Spleen (tissue), 11 donors: ENCODE results near the gene PEX14. TPM values are rescaled to one million over a fixed set of nuclear protein-coding genes. Genes with fewer than 3 reads are reported as not detected.
"Not testable (repeated sequence)": the region's sequence is repeated elsewhere in the genome, so short reads cannot be mapped to it uniquely, and the experiment has no call there.

ENCODE experiments used
- DNase-seq: peaks from one replicate; pipeline ENCODE4 v3.0.0-alpha.2; 2020
- H3K27ac ChIP-seq, 8 donors: fragments of 200-600 bp; sonication (generic) in 7 of 8; 1 replicate in 4 of 8; 2 replicates in 4 of 8; pipeline versions ENCODE4 v1.5.0 to v1.8.0; 2016 to 2021; ENCODE audit warnings: inconsistent platforms in 4 of 8, mild to moderate bottlenecking in 4 of 8, moderate library complexity in 1 of 8
- H3K27me3 ChIP-seq, 7 donors: fragments of 200-600 bp; sonication (generic) in 6 of 7; replicated peaks in 1 of 7; 1 replicate in 4 of 7; 2 replicates in 3 of 7; pipeline versions ENCODE4 v1.5.0 to v1.8.0; 2016 to 2021; ENCODE audit warnings: inconsistent platforms in 3 of 7, mild to moderate bottlenecking in 1 of 7
- H3K36me3 ChIP-seq, 6 donors: fragments of 200-600 bp; sonication (generic) in 5 of 6; 1 replicate in 4 of 6; 2 replicates in 2 of 6; pipeline versions ENCODE4 v1.5.0 to v1.8.0; 2016 to 2021; ENCODE audit warnings: inconsistent platforms in 2 of 6
- H3K4me1 ChIP-seq, 6 donors: fragments of 200-600 bp; sonication (generic) in 5 of 6; 1 replicate in 3 of 6; 2 replicates in 3 of 6; pipeline versions ENCODE4 v1.5.0 to v1.8.0; 2016 to 2021; ENCODE audit warnings: inconsistent platforms in 3 of 6
- H3K4me3 ChIP-seq, 8 donors: fragments of 200-600 bp; sonication (generic) in 7 of 8; 1 replicate in 4 of 8; 2 replicates in 4 of 8; pipeline versions ENCODE4 v1.5.0 to v1.8.0; 2016 to 2021; ENCODE audit warnings: inconsistent platforms in 4 of 8, mild to moderate bottlenecking in 4 of 8, moderate library complexity in 2 of 8
- H3K9me3 ChIP-seq, 8 donors: fragments of 200-600 bp; sonication (generic) in 7 of 8; 1 replicate in 4 of 8; 2 replicates in 4 of 8; pipeline versions ENCODE4 v1.5.0 to v1.8.0; 2016 to 2021; ENCODE audit warnings: inconsistent platforms in 4 of 8
- POLR2A ChIP-seq, 3 donors: fragments of 450-650 bp; IDR thresholded peaks; one replicate each; pipeline ENCODE4 v1.5.1; 2017; ENCODE audit warnings: antibody characterized with exemption in 3 of 3, mild to moderate bottlenecking in 1 of 3
- POLR2AphosphoS5 ChIP-seq, 3 donors: sonication (generic); formaldehyde crosslinking; IDR thresholded peaks; one replicate each; pipeline ENCODE4 v1.5.1; 2017; ENCODE audit warnings: antibody characterized with exemption in 3 of 3
- WGBS, 5 donors: extraction: QIAGEN DNeasy Blood & Tissue Kit in 3 of 5; methylation state at CpG; one replicate each; pipeline versions ENCODE4 v1.1.5 to v1.1.7; 2013 to 2018; 5-methylcytosine and 5-hydroxymethylcytosine counted together
- intact Hi-C: fragments of 100-400 bp; cut with DNase I; formaldehyde crosslinking; loops from one replicate; pipeline ENCODE4 v1.15.0; 2023; ENCODE audit warnings: low total_unique reads
- polyA plus RNA-seq, 3 donors: library from polyadenylated mRNA; stranded (reverse); fragments of 200-250 nt; gene quantifications; one replicate each; pipeline ENCODE4 v1.2.1, GENCODE V29; 2013
- total RNA-seq, 7 donors: library from RNA; depleted of rRNA in 3 of 7; stranded (reverse); fragments of >200 nt in 3 of 7; fragmentation: NEBNext Ultra II Directional in 4 of 7; extraction: Animal tissue kit (Norgen Biotek cat#: 25700) in 4 of 7; gene quantifications; one replicate each; pipeline versions ENCODE4 v1.1.0 to v1.2.1, GENCODE V29; 2016 to 2021
- TF ChIP-seq, protein P1 (sequence below), 11 experiments: fragments of 200-600 bp in 7 of 11; fragments of 450-650 bp in 4 of 11; sonication (generic) in 4 of 11; IDR thresholded peaks in 8 of 11; conservative IDR thresholded peaks in 3 of 11; 1 replicate in 7 of 11; 2 replicates in 4 of 11; pipeline versions ENCODE4 v1.4.0 to v1.8.0; 2016 to 2021; ENCODE audit warnings: antibody characterized with exemption in 11 of 11, inconsistent platforms in 4 of 11, mild to moderate bottlenecking in 1 of 11
- donor health status: healthy with polysubstance abuse.
- donor health status: DM: no; HTN: no; CAD: no; lungs with moderate emphysema.
- donor health status: DM: no; HTN: no; CAD: no.
- donor health status: Bipolar disorder and iron deficiency.
- donor health status: healthy.
- donor health status: DM: no; HTN: no; CAD: no.
- donor health status: DM: yes; HTN: yes; CAD: no.

PEX14 gene
- total and polyA plus RNA-seq, 10 donors = 9.3 to 19.7 (median 12.1) TPM

DNA sequence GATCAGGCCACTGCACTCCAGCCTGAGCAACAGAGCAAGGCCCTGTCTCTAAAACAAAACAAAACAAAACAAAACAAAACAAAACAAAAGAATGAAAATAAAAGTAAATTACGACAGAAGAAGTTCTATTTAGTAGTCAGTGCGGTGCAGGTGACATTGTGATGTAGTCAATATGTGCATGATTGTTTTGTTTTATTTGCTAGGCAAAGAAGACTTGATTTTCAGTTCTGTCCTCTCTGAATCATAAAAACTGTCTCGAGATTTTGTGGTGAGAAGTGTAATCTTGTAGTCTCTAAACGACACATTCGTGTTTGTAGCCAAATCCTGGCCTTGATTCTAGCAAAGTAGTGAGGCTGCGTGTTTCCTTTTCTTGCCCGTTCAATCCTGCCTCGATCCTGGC lies 23.5 kb downstream of the PEX14 start:
- TF ChIP-seq POLR2AphosphoS5 (IDR thresholded peaks at IDR 0.05) = no peak
- TF ChIP-seq, protein P1, sequence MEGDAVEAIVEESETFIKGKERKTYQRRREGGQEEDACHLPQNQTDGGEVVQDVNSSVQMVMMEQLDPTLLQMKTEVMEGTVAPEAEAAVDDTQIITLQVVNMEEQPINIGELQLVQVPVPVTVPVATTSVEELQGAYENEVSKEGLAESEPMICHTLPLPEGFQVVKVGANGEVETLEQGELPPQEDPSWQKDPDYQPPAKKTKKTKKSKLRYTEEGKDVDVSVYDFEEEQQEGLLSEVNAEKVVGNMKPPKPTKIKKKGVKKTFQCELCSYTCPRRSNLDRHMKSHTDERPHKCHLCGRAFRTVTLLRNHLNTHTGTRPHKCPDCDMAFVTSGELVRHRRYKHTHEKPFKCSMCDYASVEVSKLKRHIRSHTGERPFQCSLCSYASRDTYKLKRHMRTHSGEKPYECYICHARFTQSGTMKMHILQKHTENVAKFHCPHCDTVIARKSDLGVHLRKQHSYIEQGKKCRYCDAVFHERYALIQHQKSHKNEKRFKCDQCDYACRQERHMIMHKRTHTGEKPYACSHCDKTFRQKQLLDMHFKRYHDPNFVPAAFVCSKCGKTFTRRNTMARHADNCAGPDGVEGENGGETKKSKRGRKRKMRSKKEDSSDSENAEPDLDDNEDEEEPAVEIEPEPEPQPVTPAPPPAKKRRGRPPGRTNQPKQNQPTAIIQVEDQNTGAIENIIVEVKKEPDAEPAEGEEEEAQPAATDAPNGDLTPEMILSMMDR (IDR thresholded peaks at IDR 0.05 in 8 of 11, conservative IDR thresholded peaks at IDR 0.05 in 3 of 11) = no peak
- TF ChIP-seq POLR2A (IDR thresholded peaks at IDR 0.05) = no peak
- DNase-seq = no peak
- H3K27me3 ChIP-seq = no peaks in the 10 kb centered on the region
- intact Hi-C loops = no loop called here
- WGBS, 5 donors = 70 to 88% (median 83%) methylated on average over 8 of the region's 8 CpGs
- H3K4me3 ChIP-seq = no peak overlapping the region
- peaks cover 0 to 25% (median 0%) of the 10 kb centered on the region in 6 donors for H3K36me3 ChIP-seq
- H3K9me3 ChIP-seq = no peaks in the 10 kb centered on the region
- peaks cover 12 to 54% (median 20%) of the 10 kb centered on the region in 6 donors for H3K4me1 ChIP-seq
- no peak overlapping the region for H3K27ac ChIP-seq

DNA sequence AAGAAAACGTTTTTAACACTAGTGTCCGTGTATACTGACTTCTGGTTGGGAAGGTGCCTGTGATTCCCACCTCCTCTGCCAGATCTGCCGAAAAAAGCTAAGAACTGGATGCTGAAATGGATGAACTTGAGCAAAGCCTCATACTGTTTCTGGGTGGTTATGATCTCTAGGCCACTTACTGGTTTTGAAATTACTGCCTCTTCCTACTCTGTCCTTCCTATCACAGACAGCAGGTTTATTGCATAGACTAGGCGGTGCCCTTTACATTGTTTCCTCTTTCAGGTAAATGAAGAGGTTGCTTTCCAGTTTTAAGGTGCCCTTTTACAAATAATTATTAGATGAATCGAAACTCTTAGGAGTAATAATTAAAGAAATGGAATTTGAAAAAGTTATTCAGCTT lies 27.5 kb downstream of the PEX14 start:
- peaks cover 0 to 36% (median 4%) of the 10 kb centered on the region in 6 donors for H3K4me1 ChIP-seq
- TF ChIP-seq POLR2AphosphoS5 (IDR thresholded peaks at IDR 0.05) = no peak
- TF ChIP-seq, protein P1 (IDR thresholded peaks at IDR 0.05 in 8 of 11, conservative IDR thresholded peaks at IDR 0.05 in 3 of 11) = no peak
- no peak for TF ChIP-seq POLR2A (IDR thresholded peaks at IDR 0.05)
- no peak overlapping the region for H3K4me3 ChIP-seq
- no peak for DNase-seq
- H3K27ac ChIP-seq = no peak overlapping the region
- H3K9me3 ChIP-seq = no peaks in the 10 kb centered on the region
- intact Hi-C loops = no loop called here
- H3K36me3 ChIP-seq = peaks cover 0 to 9% (median 0%) of the 10 kb centered on the region in 6 donors
- no peaks in the 10 kb centered on the region for H3K27me3 ChIP-seq
- WGBS, 5 donors = 78 to 87% (median 82%) methylated on average over 5 of the region's 5 CpGs

GRCh38 chr1:10504249-10504648 lies 29.5 kb downstream of the PEX14 start:
- no peak for DNase-seq
- Histone ChIP-seq H3K27me3 (no peaks in the 10 kb centered on the region), H3K4me1 (peaks cover 0 to 54% (median 12%) of the 10 kb centered on the region in 6 donors), H3K4me3 (no peak overlapping the region), H3K27ac (no peak overlapping the region), H3K9me3 (no peaks in the 10 kb centered on the region), H3K36me3 (no peaks in the 10 kb centered on the region)
- no peak for TF ChIP-seq POLR2A (IDR thresholded peaks at IDR 0.05)
- TF ChIP-seq POLR2AphosphoS5 (IDR thresholded peaks at IDR 0.05) = no peak
- TF ChIP-seq, protein P1 (IDR thresholded peaks at IDR 0.05 in 8 of 11, conservative IDR thresholded peaks at IDR 0.05 in 3 of 11) = no peak
- intact Hi-C loops = no loop called here
- WGBS, 5 donors = 53 to 76% (median 67%) methylated on average over 5 of the region's 5 CpGs

GRCh38 chr1:10506046-10506676 lies 31.4 kb downstream of the PEX14 start:
- H3K27me3 ChIP-seq, H3K4me3 ChIP-seq, H3K9me3 ChIP-seq, H3K27ac ChIP-seq, H3K36me3 ChIP-seq, DNase-seq: not testable (repeated sequence)
- peaks cover 13 to 65% (median 29%) of the 10 kb centered on the region in 6 donors for H3K4me1 ChIP-seq
- WGBS, 5 donors = 91 to 96% (median 96%) methylated on average over 12 of the region's 12 CpGs
- intact Hi-C loops = loop anchor here (5.0 kb wide), 1 partner anchor 361 kb away; no protein-coding TSS in a partner anchor
